Subcutaneous abdominal adipose tissue (tissue), 5 donors: ENCODE measurements around the gene CCDC28B.
"Not testable (repeated sequence)": the region's sequence is repeated elsewhere in the genome, so short reads cannot be mapped to it uniquely, and the experiment has no call there.

Source experiments
- H3K27ac ChIP-seq: one replicate; pipeline ENCODE4 v1.7.0; 2013; ENCODE audit warnings: low read depth, mild to moderate bottlenecking, inconsistent platforms, low read length, moderate library complexity
- H3K27me3 ChIP-seq, 5 donors: one replicate each; pipeline ENCODE4 v1.7.0; 2013; ENCODE audit warnings: low read length in 5 of 5, inconsistent platforms in 1 of 5; ENCODE audit not compliant: control insufficient read depth in 5 of 5, insufficient read depth in 4 of 5
- H3K36me3 ChIP-seq, 5 donors: one replicate each; pipeline ENCODE4 v1.7.0; 2013; ENCODE audit warnings: low read length in 5 of 5; ENCODE audit not compliant: control insufficient read depth in 5 of 5, insufficient read depth in 5 of 5
- H3K4me1 ChIP-seq, 5 donors: one replicate each; pipeline ENCODE4 v1.7.0; 2013; ENCODE audit warnings: low read length in 5 of 5, mild to moderate bottlenecking in 3 of 5, moderate library complexity in 1 of 5; ENCODE audit not compliant: control insufficient read depth in 5 of 5, insufficient read depth in 5 of 5
- H3K4me3 ChIP-seq, 5 donors: one replicate each; pipeline ENCODE4 v1.7.0; 2013; ENCODE audit warnings: low read length in 5 of 5, low read depth in 1 of 5
- H3K9ac ChIP-seq, 5 donors: one replicate each; pipeline ENCODE4 v1.7.0; 2013; ENCODE audit warnings: low read length in 5 of 5, mild to moderate bottlenecking in 4 of 5, moderate library complexity in 3 of 5
- H3K9me3 ChIP-seq, 5 donors: one replicate each; pipeline ENCODE4 v1.7.0; 2013; ENCODE audit warnings: low read length in 5 of 5; ENCODE audit not compliant: control insufficient read depth in 5 of 5
- donor health status: healthy.
- donor health status: healthy.
- donor health status: healthy.
- donor health status: healthy.
- donor health status: healthy.

Gene CCDC28B

GRCh38 chr1:32200226-32201010 is at the start of gene CCDC28B:
Gene CCDC28B, plus strand, starts transcription at chr1:32200595. Its CDS starts 1,341 bp downstream, at chr1:32201936.
- Histone ChIP-seq H3K36me3 (peaks cover 5 to 33% (median 28%) of the 10 kb centered on the region in 5 donors), H3K9me3 (no peaks in the 10 kb centered on the region), H3K4me1 (peaks cover 0 to 41% (median 36%) of the 10 kb centered on the region in 5 donors), H3K9ac (peak within 1 kb of the TSS in 3 of 5 donors; percentile 64 to 68 (median 67)), H3K27ac (peak within 1 kb of the TSS; percentile 62), H3K4me3 (peak within 1 kb of the TSS; percentile 67 to 83 (median 77)), H3K27me3 (peaks cover 0 to 2% (median 0%) of the 10 kb centered on the region in 5 donors)

DNA sequence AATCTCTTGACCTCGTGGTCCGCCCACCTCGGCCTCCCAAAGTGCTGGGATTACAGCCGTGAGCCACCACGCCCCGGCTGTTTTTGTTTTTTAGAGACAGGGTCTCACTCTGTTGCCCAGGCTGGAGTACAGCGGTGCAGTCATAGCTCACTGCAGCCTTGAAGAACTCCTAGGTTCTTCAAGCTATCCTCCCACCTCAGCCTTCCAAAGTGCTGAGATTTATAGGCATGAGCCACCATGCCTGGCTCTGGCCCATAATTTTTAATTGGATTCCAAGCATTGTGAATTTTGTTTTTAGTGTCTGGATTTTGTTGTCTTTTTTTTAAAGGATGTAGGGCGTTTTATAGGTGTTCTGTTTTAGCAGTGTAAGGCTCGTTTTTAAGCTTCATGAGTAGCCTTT is 49.5 kb upstream of the CCDC28B start:
- Histone ChIP-seq H3K4me1 (peaks cover 0 to 8% (median 4%) of the 10 kb centered on the region in 5 donors), H3K9me3 (peaks cover 0 to 6% (median 4%) of the 10 kb centered on the region in 5 donors), H3K27ac (no peak overlapping the region), H3K27me3 (no peaks in the 10 kb centered on the region), H3K9ac (no peak overlapping the region), H3K36me3 (peaks cover 0 to 13% (median 3%) of the 10 kb centered on the region in 5 donors), H3K4me3 (no peak overlapping the region)

- Histone ChIP-seq H3K9me3 (peaks cover 0 to 6% (median 4%) of the 10 kb centered on the region in 5 donors), H3K36me3 (peaks cover 3 to 18% (median 8%) of the 10 kb centered on the region in 5 donors), H3K4me1 (peaks cover 0 to 8% (median 4%) of the 10 kb centered on the region in 5 donors), H3K9ac (no peak overlapping the region), H3K27ac (no peak overlapping the region), H3K27me3 (no peaks in the 10 kb centered on the region), H3K4me3 (no peak overlapping the region)
These were observed 49.0 kb upstream of the CCDC28B start for GRCh38 chr1:32151319-32151787.

DNA sequence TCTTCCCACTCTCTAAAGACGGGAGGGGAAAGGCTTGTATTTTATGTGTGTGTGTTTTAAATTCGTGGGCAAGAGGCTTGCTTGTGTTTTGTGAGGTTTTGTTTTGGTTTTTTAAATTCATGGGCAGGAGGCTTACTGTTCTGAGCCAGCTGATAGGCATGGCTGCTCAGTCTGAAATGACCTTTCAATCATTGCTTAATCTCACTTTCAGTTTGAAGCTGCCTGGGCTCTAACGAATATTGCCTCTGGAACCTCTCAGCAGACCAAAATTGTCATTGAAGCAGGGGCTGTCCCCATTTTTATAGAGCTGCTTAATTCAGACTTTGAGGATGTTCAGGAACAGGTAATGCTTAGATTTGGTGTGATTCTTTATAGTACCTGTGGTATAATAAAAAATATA is 41.2 kb upstream of the CCDC28B start:
- H3K9me3 ChIP-seq: no peaks in the 10 kb centered on the region
- H3K4me1 ChIP-seq: no peaks in the 10 kb centered on the region
- no peak overlapping the region for H3K4me3 ChIP-seq
- H3K9ac ChIP-seq: no peak overlapping the region
- H3K27ac ChIP-seq: no peak overlapping the region
- no peaks in the 10 kb centered on the region for H3K27me3 ChIP-seq
- H3K36me3 ChIP-seq: peaks cover 47 to 90% (median 78%) of the 10 kb centered on the region in 5 donors

GRCh38 chr1:32163405-32163804 is 37.0 kb upstream of the CCDC28B start:
- Histone ChIP-seq H3K27ac (no peak overlapping the region), H3K4me1 (no peaks in the 10 kb centered on the region), H3K9ac (no peak overlapping the region), H3K36me3 (peaks cover 35 to 86% (median 70%) of the 10 kb centered on the region in 5 donors), H3K9me3 (no peaks in the 10 kb centered on the region), H3K4me3 (no peak overlapping the region), H3K27me3 (no peaks in the 10 kb centered on the region)

- H3K4me3 ChIP-seq, H3K27me3 ChIP-seq, H3K9me3 ChIP-seq, H3K4me1 ChIP-seq, H3K27ac ChIP-seq, H3K9ac ChIP-seq: not testable (repeated sequence)
- peaks cover 36 to 83% (median 69%) of the 10 kb centered on the region in 5 donors for H3K36me3 ChIP-seq
These were observed 34.8 kb upstream of the CCDC28B start for GRCh38 chr1:32165633-32166032.

- Histone ChIP-seq H3K4me3 (no peak overlapping the region), H3K36me3 (peaks cover 18 to 75% (median 62%) of the 10 kb centered on the region in 5 donors), H3K27me3 (no peaks in the 10 kb centered on the region), H3K9me3 (no peaks in the 10 kb centered on the region), H3K9ac (no peak overlapping the region), H3K4me1 (no peaks in the 10 kb centered on the region), H3K27ac (no peak overlapping the region)
These were observed 29.4 kb upstream of the CCDC28B start for GRCh38 chr1:32170991-32171390.

DNA sequence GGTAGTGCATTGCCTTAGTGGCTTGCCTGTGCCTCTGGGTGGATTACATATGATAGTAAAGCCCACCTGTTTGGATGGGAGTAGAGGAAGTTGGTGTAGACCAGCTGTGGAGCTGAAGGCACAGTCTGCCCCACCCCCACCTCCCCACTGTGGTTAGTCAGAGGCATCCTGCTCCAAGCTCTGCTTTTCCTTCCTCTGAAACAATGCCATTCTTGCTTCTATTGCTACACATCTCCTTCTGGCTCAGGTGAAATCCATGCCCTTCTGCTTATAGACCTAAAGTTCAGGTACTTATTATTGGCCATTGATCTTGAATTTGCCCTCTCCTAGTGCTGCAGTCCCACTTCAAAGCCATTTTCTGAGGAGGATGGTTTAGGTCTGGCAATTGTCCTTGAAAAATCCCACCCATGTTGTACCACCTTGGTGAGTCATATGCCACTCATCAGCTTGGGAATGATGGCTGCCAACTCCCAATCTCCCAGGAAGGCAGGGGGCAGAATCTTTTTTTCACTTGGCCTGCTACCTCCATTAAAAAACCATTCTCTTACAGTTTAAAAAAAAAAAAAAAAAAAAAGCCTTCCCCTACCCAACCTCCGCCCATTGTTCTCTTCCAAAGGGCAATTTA is 27.7 kb upstream of the CCDC28B start:
- H3K27ac ChIP-seq: no peak overlapping the region
- H3K4me1 ChIP-seq: no peaks in the 10 kb centered on the region
- H3K27me3 ChIP-seq: no peaks in the 10 kb centered on the region
- peaks cover 11 to 61% (median 49%) of the 10 kb centered on the region in 5 donors for H3K36me3 ChIP-seq
- no peaks in the 10 kb centered on the region for H3K9me3 ChIP-seq
- H3K9ac ChIP-seq: no peak overlapping the region
- H3K4me3 ChIP-seq: no peak overlapping the region

DNA sequence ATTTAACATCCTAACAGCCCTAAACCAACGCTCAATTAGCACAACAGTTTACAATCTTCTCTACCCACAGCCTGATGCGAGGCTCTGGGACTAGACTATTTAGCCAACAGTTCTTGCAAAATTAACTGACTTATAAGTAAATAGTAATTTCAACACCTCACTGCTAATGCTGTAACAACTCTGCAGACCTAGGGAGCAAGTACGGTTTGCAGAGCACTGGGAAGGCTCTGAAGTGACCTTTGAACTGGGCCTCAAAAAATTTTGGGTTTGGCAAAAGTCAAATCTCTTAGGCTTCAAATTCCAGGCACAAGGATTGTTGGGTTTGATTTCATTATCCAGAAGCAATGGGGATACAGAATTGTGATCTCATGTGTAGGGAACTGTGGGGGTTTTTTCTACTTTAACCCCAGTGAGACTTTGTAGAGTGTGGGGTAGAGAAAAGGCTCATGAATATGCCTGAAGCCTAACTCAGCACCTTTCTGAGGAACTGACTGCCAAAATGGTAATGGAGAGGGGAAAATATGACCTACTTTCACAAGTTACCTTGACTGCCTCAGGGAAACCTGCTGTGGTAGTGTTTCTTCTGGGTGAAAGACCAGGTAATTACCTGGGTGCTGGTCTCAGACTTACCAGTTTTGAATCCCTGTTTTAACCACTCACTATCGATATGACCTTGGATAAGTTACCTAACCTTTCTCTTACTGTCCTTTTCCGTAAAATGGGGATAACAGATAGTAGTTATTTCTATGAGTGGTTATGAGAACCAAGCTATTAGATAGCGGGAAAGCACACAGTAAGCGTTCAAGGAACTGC is 21.8 kb upstream of the CCDC28B start:
- no peaks in the 10 kb centered on the region for H3K9me3 ChIP-seq
- peak overlapping the region; percentile 72 to 82 (median 74) for H3K4me3 ChIP-seq
- H3K9ac ChIP-seq: peak overlapping the region; percentile 22 to 96 (median 79)
- H3K4me1 ChIP-seq: peaks cover 9 to 42% (median 37%) of the 10 kb centered on the region in 5 donors
- H3K27me3 ChIP-seq: no peaks in the 10 kb centered on the region
- peaks cover 0 to 18% (median 8%) of the 10 kb centered on the region in 5 donors for H3K36me3 ChIP-seq
- H3K27ac ChIP-seq: peak overlapping the region; percentile 99
